Measurements from ENCODE around the gene OR10W1.

The OR10W1 gene

GRCh38 chr11:58276151-58276550, 8.1 kb upstream of the OR10W1 start:
- Histone ChIP-seq H3K4me2 (ENCODE audit: low read length) (no peak overlapping the region), H3K9me2 (ENCODE audit: low read depth, low read length) (no peaks in the 10 kb centered on the region), H3K79me2 (ENCODE audit: insufficient read depth, low read length) (no peaks in the 10 kb centered on the region), H3K27ac (ENCODE audit: low read depth, low read length, poor library complexity, severe bottlenecking) (no peak overlapping the region), H3K9ac (ENCODE audit: low read length) (no peak overlapping the region), H3K4me3 (ENCODE audit: low read depth, low read length, poor library complexity, severe bottlenecking) (no peak overlapping the region), H2AFZ (ENCODE audit: low read length) (no peak overlapping the region), H4K20me1 (ENCODE audit: insufficient read depth, low read length) (no peaks in the 10 kb centered on the region), H3F3A (ENCODE audit: insufficient read depth, low read length) (no peaks in the 10 kb centered on the region), H3K36me3 (ENCODE audit: insufficient read depth, low read length) (no peaks in the 10 kb centered on the region), H3K27me3 (ENCODE audit: insufficient read depth, low read length) (no peaks in the 10 kb centered on the region), H3K9me3 (ENCODE audit: low read length) (no peaks in the 10 kb centered on the region), H3K4me1 (ENCODE audit: insufficient read depth, low read length, severe bottlenecking) (no peaks in the 10 kb centered on the region)
- no peak for TF ChIP-seq EZH2 (IDR thresholded peaks at IDR 0.05; ENCODE audit: borderline replicate concordance, low read length)
- TF ChIP-seq CTCF (IDR thresholded peaks at IDR 0.05; ENCODE audit: low read length): no peak

- no peak overlapping the region for H3K4me2 ChIP-seq (ENCODE audit: low read length)
- no peak overlapping the region for H3K27ac ChIP-seq (ENCODE audit: low read depth, low read length, poor library complexity, severe bottlenecking)
- H3K4me1 ChIP-seq (ENCODE audit: insufficient read depth, low read length, severe bottlenecking): no peaks in the 10 kb centered on the region
- no peaks in the 10 kb centered on the region for H3F3A ChIP-seq (ENCODE audit: insufficient read depth, low read length)
- H3K9ac ChIP-seq (ENCODE audit: low read length): no peak overlapping the region
- no peak overlapping the region for H2AFZ ChIP-seq (ENCODE audit: low read length)
- H3K9me3 ChIP-seq (ENCODE audit: low read length): no peaks in the 10 kb centered on the region
- no peak overlapping the region for H3K4me3 ChIP-seq (ENCODE audit: low read depth, low read length, poor library complexity, severe bottlenecking)
- H4K20me1 ChIP-seq (ENCODE audit: insufficient read depth, low read length): no peaks in the 10 kb centered on the region
- H3K27me3 ChIP-seq (ENCODE audit: insufficient read depth, low read length): no peaks in the 10 kb centered on the region
- H3K9me2 ChIP-seq (ENCODE audit: low read depth, low read length): no peaks in the 10 kb centered on the region
- H3K36me3 ChIP-seq (ENCODE audit: insufficient read depth, low read length): no peaks in the 10 kb centered on the region
- H3K79me2 ChIP-seq (ENCODE audit: insufficient read depth, low read length): no peaks in the 10 kb centered on the region
- no peak for TF ChIP-seq CTCF (IDR thresholded peaks at IDR 0.05; ENCODE audit: low read length)
- no peak for TF ChIP-seq EZH2 (IDR thresholded peaks at IDR 0.05; ENCODE audit: borderline replicate concordance, low read length)
Measured at GRCh38 chr11:58275002-58275401, 6.9 kb upstream of the OR10W1 start.

GRCh38 chr11:58259983-58260382, 8.1 kb downstream of the OR10W1 start:
- no peaks in the 10 kb centered on the region for H3K9me2 ChIP-seq (ENCODE audit: low read depth, low read length)
- no peaks in the 10 kb centered on the region for H3K4me1 ChIP-seq (ENCODE audit: insufficient read depth, low read length, severe bottlenecking)
- no peaks in the 10 kb centered on the region for H3F3A ChIP-seq (ENCODE audit: insufficient read depth, low read length)
- H4K20me1 ChIP-seq (ENCODE audit: insufficient read depth, low read length): no peaks in the 10 kb centered on the region
- no peaks in the 10 kb centered on the region for H3K36me3 ChIP-seq (ENCODE audit: insufficient read depth, low read length)
- H3K27ac ChIP-seq (ENCODE audit: low read depth, low read length, poor library complexity, severe bottlenecking): no peak overlapping the region
- no peak overlapping the region for H2AFZ ChIP-seq (ENCODE audit: low read length)
- no peak overlapping the region for H3K4me3 ChIP-seq (ENCODE audit: low read depth, low read length, poor library complexity, severe bottlenecking)
- TF ChIP-seq EZH2 (IDR thresholded peaks at IDR 0.05; ENCODE audit: borderline replicate concordance, low read length) (no peak), CTCF (IDR thresholded peaks at IDR 0.05; ENCODE audit: low read length) (no peak)
- H3K4me2 ChIP-seq (ENCODE audit: low read length): no peak overlapping the region
- no peaks in the 10 kb centered on the region for H3K27me3 ChIP-seq (ENCODE audit: insufficient read depth, low read length)
- H3K9me3 ChIP-seq (ENCODE audit: low read length): no peaks in the 10 kb centered on the region
- no peaks in the 10 kb centered on the region for H3K79me2 ChIP-seq (ENCODE audit: insufficient read depth, low read length)
- no peak overlapping the region for H3K9ac ChIP-seq (ENCODE audit: low read length)
